Measurements from ENCODE around the gene PPEF1.

- TF ChIP-seq POLR2AphosphoS5 (IDR thresholded peaks at IDR 0.05): no peak
- no peak for TF ChIP-seq CTCF (IDR thresholded peaks at IDR 0.05)
- TF ChIP-seq POLR2A (IDR thresholded peaks at IDR 0.05): no peak
Observed at GRCh38 chrX:18873189-18873791, 165.8 kb downstream of the PPEF1 start.
